GM18861 (cell line): ENCODE measurements around the gene SLC6A12.

ENCODE experiments used
- ATAC-seq: cut with Tn5 transposase; IDR thresholded peaks from one replicate; pipeline ENCODE4 v1.9.1; 2021; ENCODE audit not compliant: unreplicated experiment

Gene SLC6A12

GRCh38 chr12:179131-179884 lies 34.6 kb downstream of the SLC6A12 start:
- ATAC-seq = no peak

GRCh38 chr12:178829-179109 lies 35.2 kb downstream of the SLC6A12 start:
- ATAC-seq = no peak

GRCh38 chr12:177980-178828 lies 35.8 kb downstream of the SLC6A12 start:
- no peak for ATAC-seq

- no peak for ATAC-seq
These were observed 36.5 kb downstream of the SLC6A12 start for GRCh38 chr12:177336-177979.

GRCh38 chr12:176321-177181 lies 37.4 kb downstream of the SLC6A12 start:
- no peak for ATAC-seq

GRCh38 chr12:175759-176158 lies 38.2 kb downstream of the SLC6A12 start:
- no peak for ATAC-seq

GRCh38 chr12:175250-175649 lies 38.7 kb downstream of the SLC6A12 start:
- no peak for ATAC-seq

- no peak for ATAC-seq
These were observed 39.4 kb downstream of the SLC6A12 start for GRCh38 chr12:174596-174995.

GRCh38 chr12:174124-174523 lies 39.8 kb downstream of the SLC6A12 start:
- no peak for ATAC-seq

- no peak for ATAC-seq
These were observed 41.2 kb downstream of the SLC6A12 start for GRCh38 chr12:172732-173161.

- ATAC-seq = no peak
These were observed 41.9 kb downstream of the SLC6A12 start for GRCh38 chr12:171743-172676.

- ATAC-seq = no peak
These were observed 42.7 kb downstream of the SLC6A12 start for GRCh38 chr12:171276-171675.

- no peak for ATAC-seq
These were observed 43.4 kb downstream of the SLC6A12 start for GRCh38 chr12:170371-171225.

GRCh38 chr12:169528-170370 lies 44.2 kb downstream of the SLC6A12 start:
- ATAC-seq = no peak

GRCh38 chr12:168763-169525 lies 45.0 kb downstream of the SLC6A12 start:
- ATAC-seq = no peak

- no peak for ATAC-seq
These were observed 45.9 kb downstream of the SLC6A12 start for GRCh38 chr12:167959-168600.
